T-helper 2 cell (primary cell): ENCODE measurements around the gene PTPRN2.
A peak's percentile ranks its signal among the peaks of the same experiment; 100 is the strongest.
"Not testable (repeated sequence)": the region's sequence is repeated elsewhere in the genome, so short reads cannot be mapped to it uniquely, and the experiment has no call there.

Source experiments
- DNase-seq, 5 experiments: peaks; one replicate each; pipeline versions ENCODE4 v3.0.0 to v3.0.0-alpha.2; 2012 to 2022

The PTPRN2 gene

DNA sequence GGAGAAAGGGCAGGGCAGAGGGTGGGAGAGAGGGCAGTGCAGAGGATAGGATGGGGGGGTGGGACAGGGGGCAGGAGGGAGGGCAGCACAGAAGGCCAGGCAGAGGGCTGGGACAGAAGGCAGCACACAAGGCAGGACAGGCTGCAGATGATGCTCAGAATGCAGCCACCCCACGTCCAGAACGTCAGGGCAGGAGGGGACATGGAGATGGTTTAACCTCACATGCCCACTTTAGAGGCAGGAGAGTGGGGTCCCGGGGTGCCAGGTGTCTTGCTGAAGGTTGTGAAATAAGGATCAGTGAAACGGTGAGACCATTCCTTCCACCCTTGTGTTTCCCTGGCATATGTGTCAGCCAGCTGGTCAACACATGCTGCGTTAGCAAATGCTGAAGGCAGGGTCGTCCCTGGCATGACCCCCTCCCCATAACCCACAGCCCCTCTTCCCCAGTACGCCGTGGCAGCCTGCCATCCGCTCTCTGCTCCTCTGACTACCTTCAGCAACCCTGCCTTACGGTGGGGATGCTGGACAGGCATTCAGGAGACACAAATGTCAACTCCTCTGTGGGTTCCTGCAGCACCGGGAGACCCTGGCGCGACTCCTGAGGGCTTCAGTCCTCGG, 658.7 kb downstream of the PTPRN2 start:
- no peak for DNase-seq

DNA sequence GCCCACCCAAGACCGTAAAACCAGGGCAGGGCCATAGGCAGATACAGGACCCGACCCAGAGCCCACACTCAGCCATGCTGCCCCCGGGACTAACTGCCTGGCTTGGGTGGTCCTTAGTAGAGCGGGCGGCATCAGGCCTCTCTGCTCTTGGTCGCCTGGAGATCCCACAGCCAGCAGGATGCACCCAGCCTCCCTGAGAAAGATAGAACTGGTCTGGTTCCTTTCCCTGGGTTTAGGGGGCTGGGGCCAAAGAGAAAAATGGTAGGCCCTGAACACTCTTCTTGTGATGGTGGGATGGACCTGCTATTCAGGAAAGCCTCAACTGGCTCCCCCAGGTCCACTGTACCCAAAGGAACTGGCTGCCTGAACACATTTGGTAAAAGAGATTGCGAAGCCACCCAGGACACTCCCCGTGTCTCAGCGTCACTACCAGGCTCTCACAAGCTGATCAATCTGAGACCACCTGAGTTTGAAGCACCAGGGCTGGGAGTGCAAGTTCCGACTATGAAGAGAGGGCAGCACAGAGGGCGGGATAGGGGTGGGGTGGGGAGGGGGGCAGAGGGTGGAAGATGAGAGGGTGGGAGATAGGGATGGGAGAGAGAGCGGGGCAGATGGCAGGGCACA, 659.3 kb downstream of the PTPRN2 start:
- no peak for DNase-seq

DNA sequence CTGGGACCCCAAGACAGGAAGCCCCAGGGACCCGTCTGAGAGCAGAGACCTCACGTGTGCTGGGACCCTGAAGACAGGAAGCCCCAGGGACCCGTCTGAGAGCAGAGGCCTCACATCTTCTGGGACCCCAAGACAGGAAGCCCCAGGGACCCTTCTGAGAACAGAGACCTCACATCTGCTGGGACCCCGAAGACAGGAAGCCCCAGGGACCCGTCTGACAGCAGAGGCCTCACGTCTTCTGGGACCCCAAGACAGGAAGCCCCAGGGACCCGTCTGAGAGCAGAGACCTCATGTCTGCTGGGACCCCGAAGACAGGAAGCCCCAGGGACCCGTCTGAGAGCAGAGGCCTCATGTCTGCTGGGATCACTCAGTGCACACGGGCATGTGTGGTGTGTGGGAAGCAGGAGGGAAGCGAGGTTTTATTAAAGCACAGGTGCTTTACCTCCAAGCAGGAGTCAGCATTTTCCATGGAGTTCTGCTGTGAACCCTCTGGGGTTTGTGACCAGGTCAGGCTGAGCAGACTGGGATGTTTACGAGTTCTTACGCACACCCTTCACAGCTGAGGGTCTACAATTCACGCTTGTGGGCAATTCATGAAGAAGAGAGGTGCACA, 660.2 kb downstream of the PTPRN2 start:
- no peak for DNase-seq

DNA sequence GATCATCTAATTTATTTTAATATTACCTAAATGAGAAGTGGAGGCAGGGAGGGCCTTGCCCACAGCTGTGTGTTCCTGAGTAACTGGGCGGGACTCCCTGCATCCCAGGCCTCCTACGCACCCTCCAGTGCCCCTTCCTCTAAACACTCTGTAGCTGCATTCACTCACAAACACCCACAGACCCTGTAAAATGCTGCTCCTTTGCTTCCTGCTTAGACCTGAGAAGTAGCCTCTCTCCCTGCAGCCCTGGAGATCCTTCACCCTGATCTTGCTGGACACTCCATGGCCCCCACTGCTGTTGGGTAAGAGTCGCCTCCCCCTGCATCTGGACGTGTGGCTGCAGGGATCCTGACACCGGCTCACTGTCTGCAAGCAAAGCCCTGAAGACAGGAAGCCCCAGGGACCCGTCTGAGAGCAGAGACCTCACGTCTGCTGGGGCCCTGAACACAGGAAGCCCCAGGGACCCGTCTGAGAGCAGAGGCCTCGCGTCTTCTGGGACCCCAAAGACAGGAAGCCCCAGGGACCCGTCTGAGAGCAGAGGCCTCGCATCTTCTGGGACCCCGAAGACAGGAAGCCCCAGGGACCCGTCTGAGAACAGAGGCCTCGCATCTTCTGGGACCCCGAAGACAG, 661.0 kb downstream of the PTPRN2 start:
- DNase-seq = no peak

DNA sequence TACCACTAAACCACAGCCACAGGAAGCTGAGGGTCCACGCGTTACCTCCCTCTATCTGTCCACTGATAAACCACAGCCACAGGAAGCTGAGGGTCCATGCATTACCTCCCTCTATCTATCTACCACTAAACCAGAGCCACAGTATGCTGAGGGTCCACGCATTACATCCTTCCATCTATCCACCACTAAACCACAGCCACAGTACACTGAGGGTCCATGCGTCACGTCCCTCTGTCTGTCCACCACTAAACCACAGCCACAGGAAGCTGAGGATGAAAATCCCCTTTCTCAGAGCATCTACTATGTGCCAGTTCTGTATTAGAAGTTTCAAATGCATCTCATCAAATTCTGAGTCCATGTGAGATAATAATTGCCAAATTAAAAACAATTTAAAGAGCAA, 661.5 kb downstream of the PTPRN2 start:
- peak in 1 of 5 experiments; percentile 79 for DNase-seq

DNA sequence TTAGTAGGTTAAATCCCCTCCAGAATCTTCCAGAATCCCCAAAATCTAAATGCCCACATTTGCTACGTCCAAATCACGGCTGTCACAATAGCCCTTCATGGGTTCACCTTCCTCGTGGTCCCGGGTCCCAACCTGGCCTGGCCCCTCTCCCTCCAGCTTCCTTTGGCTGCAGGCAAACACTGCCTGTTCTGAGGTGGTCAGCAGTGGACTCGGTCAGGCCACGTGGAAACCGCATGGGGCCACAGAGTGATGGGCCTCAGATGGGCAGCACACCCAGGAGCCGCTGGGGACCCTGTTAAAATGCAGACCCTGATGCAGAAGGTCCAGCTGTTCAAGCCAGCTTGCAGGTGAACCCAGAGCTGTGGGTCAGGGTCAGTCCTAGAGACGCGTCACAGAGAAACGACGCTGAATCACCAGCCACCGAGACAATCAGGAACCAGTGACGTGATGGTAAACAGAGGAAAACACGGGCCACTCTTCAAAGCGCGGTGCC, 662.2 kb downstream of the PTPRN2 start:
- no peak for DNase-seq

DNA sequence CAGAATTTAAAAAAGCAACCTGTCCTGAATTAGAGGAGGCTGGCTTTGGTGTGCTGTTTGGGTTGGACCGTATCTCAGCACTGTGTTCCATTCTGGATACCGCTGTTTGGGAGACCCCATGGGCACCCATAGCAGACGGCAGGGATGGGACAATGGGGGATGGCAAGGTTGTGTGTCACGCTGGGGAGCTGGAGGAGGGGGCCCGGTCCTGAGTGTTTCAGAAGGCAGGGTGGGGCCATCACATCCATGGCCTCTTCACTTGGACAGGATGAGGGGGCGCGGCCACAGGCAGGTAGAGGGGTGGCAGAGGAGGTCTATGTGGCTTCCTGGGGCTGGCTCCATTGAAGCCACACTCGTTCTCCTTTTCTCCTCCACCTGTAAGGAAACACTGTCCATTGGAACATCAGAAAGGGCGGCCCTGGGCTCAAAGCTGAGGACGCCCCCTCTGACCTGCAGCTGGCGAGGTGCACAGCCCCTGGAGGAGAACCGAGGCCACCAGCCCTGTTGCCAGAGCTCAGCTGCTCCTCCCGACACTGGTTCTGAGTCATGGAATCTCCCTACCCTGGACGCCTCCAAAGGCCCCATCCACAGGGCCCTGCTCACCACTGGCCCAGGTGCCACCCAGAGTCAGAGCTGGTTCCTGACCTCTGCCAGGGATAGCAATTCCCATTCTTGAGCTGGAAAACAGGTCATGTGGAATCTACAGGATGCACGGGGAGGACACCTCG, 663.6 kb downstream of the PTPRN2 start:
- DNase-seq = no peak

DNA sequence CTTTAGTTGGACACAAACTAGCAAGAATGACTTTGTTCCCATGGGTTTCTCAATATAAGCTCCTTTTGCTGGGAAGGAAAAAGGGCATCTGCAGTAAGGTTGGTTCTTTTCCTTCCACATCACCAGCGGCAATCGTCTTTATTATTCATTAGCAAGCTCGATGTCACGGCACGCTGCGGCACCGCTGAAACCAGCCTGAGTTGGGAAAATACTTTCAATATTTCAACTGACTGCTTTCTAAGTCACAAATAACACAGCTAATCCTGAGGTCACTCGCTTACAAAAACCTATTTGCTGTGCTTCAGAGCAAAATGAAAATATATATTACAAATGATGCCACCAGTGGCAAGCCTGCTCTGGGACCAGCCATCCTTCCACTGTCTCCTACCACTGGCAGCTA, 665.0 kb downstream of the PTPRN2 start:
- no peak for DNase-seq

DNA sequence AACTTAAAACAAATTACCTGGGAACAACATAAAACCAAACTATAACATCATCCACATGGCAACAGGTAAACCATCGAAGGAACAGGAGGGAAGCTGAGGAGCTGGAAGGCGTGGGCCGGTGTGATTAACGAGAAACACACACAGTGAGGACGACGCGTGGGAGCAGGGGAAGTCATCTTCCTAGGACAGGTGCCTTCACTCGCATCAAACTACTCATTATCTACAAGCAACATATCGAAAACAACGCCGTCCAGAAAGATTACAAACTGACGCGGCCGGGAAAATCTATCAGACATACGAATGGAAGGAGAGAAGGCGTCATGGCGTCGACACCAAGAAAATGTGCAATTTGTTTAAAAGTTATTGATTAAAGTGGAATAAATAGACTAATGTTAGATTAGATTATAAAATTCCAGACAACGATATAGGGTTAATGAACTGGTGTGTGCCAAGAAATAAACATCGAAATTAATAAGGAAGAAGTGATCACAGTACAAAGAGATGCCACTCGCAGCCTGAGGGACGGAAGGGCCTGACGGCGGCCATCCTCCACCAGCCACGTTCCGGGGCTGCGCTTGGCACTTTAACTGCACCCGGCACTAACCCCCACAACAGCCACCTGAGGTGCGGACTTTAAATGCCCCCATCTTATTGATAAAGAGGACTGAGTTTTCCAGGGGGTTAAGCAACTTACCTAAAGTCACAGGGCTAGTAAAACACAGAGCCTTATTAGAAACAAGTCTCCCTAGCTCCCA, 669.1 kb downstream of the PTPRN2 start:
- no peak for DNase-seq

DNA sequence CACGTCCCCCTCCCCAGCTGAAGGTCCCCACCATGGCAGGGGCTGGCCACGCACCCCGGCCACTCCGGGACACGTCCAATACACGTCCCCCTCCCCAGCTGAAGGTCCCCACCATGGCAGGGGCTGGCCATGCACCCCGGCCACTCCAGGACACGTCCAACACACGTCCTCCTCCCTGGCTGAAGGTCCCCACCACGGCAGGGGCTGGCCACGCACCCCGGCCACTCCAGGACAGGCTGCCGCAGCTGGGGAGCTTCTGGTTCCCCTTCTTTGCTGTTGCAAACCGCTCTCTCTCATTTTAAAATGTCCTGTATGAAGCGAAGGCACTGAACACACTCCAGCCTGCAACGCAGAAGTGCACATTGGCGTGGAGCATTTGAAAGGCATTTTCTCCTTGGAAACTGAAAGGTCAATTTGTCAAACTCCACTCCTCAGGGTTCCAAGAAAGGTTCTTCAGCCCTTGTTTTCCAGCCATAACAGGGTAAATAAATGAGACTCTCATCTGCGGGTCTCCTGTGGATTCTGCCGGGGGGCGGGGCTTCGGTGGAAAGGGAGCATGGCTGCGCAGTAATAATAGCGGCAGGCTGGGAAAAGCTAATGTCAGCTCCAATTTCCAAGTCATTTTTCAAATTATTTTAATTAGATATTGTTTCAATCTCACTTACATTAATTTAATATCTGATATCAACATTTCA, 670.5 kb downstream of the PTPRN2 start:
- DNase-seq = no peak

DNA sequence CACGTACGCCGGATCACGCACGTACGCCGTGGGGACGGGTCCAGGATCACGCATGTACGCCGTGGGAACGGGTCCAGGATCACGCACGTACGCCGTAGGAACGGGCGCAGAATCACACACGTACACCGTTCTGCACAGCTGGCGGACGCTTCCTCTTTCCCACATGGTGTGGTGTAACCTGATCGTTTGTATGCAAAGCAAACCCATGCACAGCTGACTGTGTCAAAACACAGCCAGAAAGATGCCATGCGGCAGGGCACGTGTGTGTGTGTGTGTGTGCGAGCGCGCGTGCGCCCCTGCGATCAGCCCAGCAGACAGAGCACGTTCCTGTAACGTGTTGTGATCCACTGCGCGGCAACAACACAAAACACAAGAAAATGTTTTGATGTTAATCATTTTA, 677.2 kb downstream of the PTPRN2 start:
- DNase-seq = no peak

DNA sequence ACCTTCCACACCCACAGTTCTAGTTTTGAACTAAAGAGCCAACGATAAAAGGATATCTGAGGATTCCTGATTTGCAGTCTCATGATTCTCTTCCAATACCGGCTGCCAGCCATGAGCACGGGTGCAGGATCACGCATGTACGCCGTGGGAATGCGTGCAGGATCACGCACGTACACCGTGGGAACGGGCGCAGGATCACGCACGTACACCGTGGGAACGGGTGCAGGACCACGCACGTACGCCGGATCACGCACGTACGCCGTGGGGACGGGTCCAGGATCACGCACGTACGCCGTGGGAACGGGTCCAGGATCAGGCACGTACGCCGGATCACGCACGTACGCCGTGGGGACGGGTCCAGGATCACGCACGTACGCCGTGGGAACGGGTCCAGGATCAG, 677.6 kb downstream of the PTPRN2 start:
- not testable (repeated sequence) for DNase-seq

DNA sequence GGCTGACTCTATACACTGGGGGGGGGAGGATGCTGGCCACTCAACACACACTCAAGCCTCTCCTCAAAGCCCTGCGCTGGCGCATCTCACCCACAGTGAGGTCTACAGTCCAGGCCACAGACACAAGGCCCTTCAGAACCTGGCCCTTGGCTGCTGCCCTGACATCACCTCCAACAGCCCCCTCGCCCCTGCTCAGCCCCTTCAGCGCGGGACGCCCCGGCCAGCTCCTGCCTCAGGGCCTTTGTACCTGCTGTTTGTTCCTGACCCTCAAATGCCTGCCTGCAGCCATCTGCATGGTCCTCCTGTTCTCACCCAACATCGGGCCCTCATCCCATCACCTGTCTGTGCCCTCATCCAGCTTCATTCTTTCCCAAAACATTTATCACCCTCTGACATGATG, 678.3 kb downstream of the PTPRN2 start:
- no peak for DNase-seq

DNA sequence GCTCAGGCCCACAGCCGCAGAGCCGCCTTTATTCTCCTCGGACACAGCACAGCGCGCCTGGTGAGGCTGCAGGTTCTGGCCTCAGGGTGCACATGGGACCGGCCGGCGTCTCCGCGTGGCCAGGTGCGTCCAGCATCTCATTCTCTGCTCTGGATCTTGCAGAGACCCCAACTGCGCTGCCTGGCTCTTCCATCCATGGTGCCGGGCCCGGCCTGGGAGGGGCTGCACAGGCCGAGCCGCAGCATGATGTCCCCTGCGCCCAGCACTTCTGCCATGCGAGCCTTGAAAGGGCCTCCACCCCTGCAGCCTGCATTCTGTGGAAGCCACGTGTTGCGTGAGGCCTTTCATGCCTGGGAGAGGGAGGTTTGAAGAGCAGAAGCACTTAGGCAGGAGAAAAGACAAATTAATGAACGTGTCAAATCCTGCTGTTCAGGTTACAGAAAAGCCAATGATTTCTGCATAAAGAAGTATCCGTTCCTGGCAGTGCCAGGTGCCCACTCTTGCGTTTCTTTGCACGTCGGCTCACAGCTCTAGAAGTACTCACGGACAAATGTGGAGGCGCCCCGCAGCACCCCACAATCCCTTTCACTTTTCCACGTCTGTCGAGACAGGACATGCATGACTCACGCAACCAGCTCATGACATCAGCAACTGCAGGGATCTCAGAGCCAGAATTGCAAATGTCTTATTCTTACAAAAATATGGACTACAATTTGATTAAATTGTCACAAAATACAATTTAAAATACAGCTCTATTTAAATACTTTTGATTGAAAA, 679.4 kb downstream of the PTPRN2 start:
- DNase-seq = no peak

DNA sequence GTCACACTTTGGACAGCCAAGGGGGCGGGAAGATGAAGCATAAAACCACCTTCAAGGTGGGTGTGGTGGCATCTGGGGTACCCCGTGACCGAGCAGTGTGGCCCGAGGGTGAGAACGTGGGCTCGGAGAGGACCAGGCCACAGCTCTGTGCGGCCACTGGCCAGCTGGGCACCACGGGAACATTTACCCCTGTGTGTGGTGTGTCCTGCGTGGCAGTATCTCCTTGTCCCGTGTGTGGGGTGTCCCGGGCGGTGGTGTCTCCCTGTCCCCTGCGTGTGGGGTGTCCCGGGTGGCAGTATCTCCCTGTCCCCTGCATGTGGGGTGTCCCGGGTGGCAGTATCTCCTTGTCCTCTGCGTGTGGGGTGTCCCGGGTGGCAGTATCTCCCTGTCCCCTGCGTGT, 680.5 kb downstream of the PTPRN2 start:
- no peak for DNase-seq

DNA sequence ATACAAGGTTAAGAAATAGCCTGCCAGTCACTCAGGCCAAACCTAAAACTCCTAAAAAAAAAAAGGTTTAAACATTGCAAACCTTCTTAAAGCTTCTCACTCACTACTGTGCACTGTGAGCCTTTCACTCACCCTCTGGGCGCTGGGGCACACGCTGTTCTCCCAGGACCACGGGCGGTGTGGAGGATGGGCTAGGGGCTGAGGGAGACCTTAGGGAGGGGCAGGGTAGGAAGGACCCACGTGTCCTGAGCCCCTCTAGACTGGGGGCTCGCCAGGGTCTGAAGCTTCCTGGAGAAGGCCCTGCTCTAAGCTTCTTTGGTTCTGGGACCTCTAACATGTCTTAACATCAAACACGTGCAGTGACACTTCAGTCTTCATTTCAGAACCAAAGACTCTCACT, 681.0 kb downstream of the PTPRN2 start:
- DNase-seq = no peak

DNA sequence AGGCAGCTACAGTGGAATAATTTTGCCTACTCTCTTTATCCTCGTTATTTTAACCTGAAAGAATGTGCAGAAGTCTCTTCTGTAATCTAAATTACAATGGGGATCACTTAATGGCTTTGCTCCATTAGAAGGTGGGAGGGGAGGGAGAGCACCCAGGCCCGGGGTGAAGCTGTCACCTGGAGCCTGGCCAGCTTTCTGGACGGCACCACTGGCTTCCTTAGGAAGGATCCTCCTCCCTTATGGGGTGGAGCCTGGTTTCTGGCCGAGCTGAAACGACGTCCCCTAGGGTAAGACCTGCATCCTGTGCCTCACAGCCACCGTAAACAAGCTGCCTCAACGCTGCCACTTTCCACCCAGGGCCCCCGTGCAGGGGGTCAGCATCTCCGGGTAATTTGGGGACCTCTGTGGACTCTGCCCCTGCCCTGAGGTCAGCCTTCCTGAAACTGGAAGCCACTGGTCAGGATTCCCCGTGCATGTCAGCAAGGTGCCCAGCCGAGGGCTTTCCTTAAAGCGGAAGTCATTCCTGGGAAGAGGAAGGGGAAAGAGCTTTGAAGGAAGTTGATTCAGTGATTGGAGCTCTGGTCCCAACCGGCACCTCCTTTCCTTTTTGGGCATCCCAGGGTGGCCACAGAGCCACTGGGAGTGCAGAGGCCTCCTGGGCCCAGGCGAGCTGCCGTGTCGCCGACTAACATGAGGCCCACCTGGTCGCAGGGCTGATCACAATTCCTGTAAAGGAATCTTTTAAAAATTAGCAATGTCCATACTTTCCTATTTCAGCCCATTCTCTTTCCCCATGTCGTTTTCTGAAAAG, 681.8 kb downstream of the PTPRN2 start:
- no peak for DNase-seq

DNA sequence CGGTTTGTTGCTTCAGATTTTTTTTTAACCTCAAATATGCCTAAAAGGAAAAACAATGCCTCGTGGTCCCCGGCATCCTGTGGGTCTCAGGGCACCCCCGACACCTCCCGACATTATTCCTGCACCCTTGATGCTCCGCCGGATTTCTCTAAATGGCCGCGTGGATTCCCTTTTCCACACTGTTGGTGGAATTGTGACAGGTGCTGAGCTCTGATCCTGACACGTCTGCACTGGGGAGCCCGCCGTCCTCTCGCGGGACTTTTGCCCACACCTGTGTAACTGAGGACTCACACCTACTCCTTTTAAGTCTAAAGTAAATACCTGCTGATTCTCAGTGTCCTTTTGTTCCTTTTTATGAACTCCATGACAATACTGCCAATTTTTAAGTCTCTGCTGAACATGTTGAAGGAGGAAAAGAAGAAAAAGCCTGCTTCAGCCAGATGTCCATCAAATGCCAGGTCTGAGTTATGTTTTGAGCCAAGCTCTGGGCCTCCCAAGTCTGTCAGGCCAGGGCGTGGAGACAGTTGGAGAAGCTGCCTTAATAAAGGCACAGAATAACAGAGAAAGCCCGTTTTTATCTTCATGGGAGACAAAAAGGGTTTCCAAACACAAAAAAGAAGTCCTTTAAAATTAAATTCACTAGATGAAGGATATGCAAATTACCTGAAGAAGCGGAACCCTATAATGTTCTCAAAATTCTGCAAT, 682.6 kb downstream of the PTPRN2 start:
- DNase-seq = no peak

DNA sequence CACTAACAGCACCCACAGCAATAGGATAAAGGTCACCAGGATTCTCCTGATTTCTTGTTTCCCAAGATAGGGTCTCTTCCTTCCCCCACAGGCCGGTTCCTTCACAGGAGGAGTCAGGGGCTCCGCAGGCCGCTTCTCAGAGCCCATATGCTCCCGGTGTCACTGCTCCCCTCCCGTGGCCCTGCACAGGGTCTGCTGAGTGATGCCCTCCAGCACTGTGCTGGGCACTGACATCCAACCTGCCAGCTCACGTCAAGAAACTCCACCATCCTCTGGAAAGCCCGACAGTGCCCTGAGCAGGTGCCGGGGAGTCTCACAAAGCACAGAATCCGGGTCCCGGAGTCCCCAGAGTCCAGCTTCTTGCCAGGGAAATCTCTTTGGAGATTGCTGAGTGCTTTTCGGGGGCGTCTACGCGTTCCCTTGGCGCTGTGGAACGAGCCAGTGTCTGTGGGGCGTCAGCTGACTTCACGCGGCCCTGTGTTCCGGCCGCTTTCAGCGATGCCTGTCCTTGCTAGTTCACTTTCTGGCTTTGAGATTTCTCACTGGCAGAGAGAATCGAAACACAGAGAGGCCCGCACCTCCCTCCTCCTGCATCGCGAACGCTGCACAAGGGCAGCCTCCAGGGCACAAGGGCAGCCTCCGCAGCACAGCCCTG, 683.3 kb downstream of the PTPRN2 start:
- no peak for DNase-seq
